Left lung (tissue), 10 donors: ENCODE data around the gene LRMDA. TPM values are rescaled to one million over a fixed set of nuclear protein-coding genes. Genes with fewer than 3 reads are reported as not detected.
A peak's percentile ranks its signal among the peaks of the same experiment; 100 is the strongest.

Experiments
- ATAC-seq: fragments of 200-7000 bp; cut with Tn5 transposase; one replicate; pipeline ENCODE4 v1.9.1; 2020; ENCODE audit warnings: moderate library complexity
- DNase-seq, 4 donors: peaks; one replicate each; pipeline ENCODE4 v3.0.0-alpha.2; 2013 to 2020
- H3K27ac ChIP-seq, 2 donors: fragments of 200-600 bp; sonication (generic) in 1 of 2; one replicate each; pipeline versions ENCODE4 v1.5.0 to v1.8.0; 2020 to 2021
- H3K27me3 ChIP-seq, 2 donors: fragments of 200-600 bp; sonication (generic) in 1 of 2; one replicate each; pipeline versions ENCODE4 v1.5.0 to v1.8.0; 2020 to 2021
- H3K36me3 ChIP-seq, 2 donors: fragments of 200-600 bp; sonication (generic) in 1 of 2; one replicate each; pipeline versions ENCODE4 v1.5.0 to v1.8.0; 2020 to 2021
- H3K4me1 ChIP-seq, 2 donors: fragments of 200-600 bp; one replicate each; pipeline ENCODE4 v1.8.0; 2021
- H3K4me3 ChIP-seq, 2 donors: fragments of 200-600 bp; sonication (generic) in 1 of 2; one replicate each; pipeline versions ENCODE4 v1.5.0 to v1.8.0; 2020 to 2021; ENCODE audit warnings: mild to moderate bottlenecking in 1 of 2
- H3K9me3 ChIP-seq, 2 donors: fragments of 200-600 bp; sonication (generic) in 1 of 2; one replicate each; pipeline versions ENCODE4 v1.5.0 to v1.8.0; 2020 to 2021
- CTCF ChIP-seq, 2 donors: fragments of 200-600 bp; sonication (generic) in 1 of 2; IDR thresholded peaks; one replicate each; pipeline versions ENCODE4 v1.5.0 to v1.8.0; 2021; ENCODE audit warnings: antibody characterized with exemption in 2 of 2
- intact Hi-C, 2 donors: fragments of 100-400 bp; cut with DNase I; formaldehyde crosslinking; loops; one replicate each; pipeline versions ENCODE4 v1.11.2 to v1.14.2; 2022
- polyA plus RNA-seq, 6 donors: library from polyadenylated mRNA; unstranded; fragments of 120-200 nt; gene quantifications; one replicate each; pipeline ENCODE4 v1.2.1, GENCODE V29; 2013; ENCODE audit not compliant: insufficient read length in 6 of 6
- total RNA-seq, 2 donors: library from RNA; stranded (reverse); fragmentation: NEBNext Ultra II Directional; extraction: Animal tissue kit (Norgen Biotek cat#: 25700); gene quantifications; one replicate each; pipeline ENCODE4 v1.2.1, GENCODE V29; 2021
- donor health status: DM: no; HTN: yes; CAD: no.
- donor health status: DM: no; HTN: no; CAD: no.

LRMDA gene
- total and polyA plus RNA-seq, 8 donors, result 13.9 to 23.6 (median 18.7) TPM

GRCh38 chr10:75660823-75661222 is 229.4 kb downstream of the LRMDA start:
- Histone ChIP-seq H3K27me3 (no peaks in the 10 kb centered on the region), H3K36me3 (no peaks in the 10 kb centered on the region), H3K27ac (no peak overlapping the region), H3K4me1 (peaks cover 2 to 38% of the 10 kb centered on the region in 2 donors), H3K9me3 (no peaks in the 10 kb centered on the region), H3K4me3 (no peak overlapping the region)
- DNase-seq, result no peak
- intact Hi-C loops, result loop anchor here in 1 of 2 donors (5.0 kb wide), 1 partner anchor 111 kb away; no protein-coding TSS in a partner anchor
- no peak for ATAC-seq
- TF ChIP-seq CTCF (IDR thresholded peaks at IDR 0.05), result no peak

- no peak for TF ChIP-seq CTCF (IDR thresholded peaks at IDR 0.05)
- intact Hi-C loops, result loop anchor here in 1 of 2 donors (5.0 kb wide), 1 partner anchor 110 kb away; no protein-coding TSS in a partner anchor
- Histone ChIP-seq H3K4me3 (no peak overlapping the region), H3K9me3 (no peaks in the 10 kb centered on the region), H3K27me3 (no peaks in the 10 kb centered on the region), H3K36me3 (no peaks in the 10 kb centered on the region), H3K27ac (peak overlapping the region in 1 of 2 donors; percentile 57), H3K4me1 (peaks cover 0 to 32% of the 10 kb centered on the region in 2 donors)
- DNase-seq (peak in 3 of 4 donors; percentile 54 to 90 (median 79)), ATAC-seq (peak; percentile 68)
These were observed 231.3 kb downstream of the LRMDA start for GRCh38 chr10:75662715-75663114.

- H3K4me3 ChIP-seq, result no peak overlapping the region
- TF ChIP-seq CTCF (IDR thresholded peaks at IDR 0.05), result no peak
- ATAC-seq, result peak; percentile 68
- intact Hi-C loops, result loop anchor here in 1 of 2 donors (5.0 kb wide), 1 partner anchor 108 kb away; no protein-coding TSS in a partner anchor
- no peaks in the 10 kb centered on the region for H3K27me3 ChIP-seq
- no peak overlapping the region for H3K27ac ChIP-seq
- no peaks in the 10 kb centered on the region for H3K9me3 ChIP-seq
- peaks cover 0 to 28% of the 10 kb centered on the region in 2 donors for H3K4me1 ChIP-seq
- H3K36me3 ChIP-seq, result no peaks in the 10 kb centered on the region
- no peak for DNase-seq
These were observed 232.7 kb downstream of the LRMDA start for GRCh38 chr10:75663947-75664664.

- no peak overlapping the region for H3K27ac ChIP-seq
- no peaks in the 10 kb centered on the region for H3K27me3 ChIP-seq
- intact Hi-C loops, result loop anchor here in 1 of 2 donors (5.0 kb wide), 1 partner anchor 107 kb away; no protein-coding TSS in a partner anchor
These were observed 233.5 kb downstream of the LRMDA start for GRCh38 chr10:75664968-75665367.

More at GRCh38 chr10:75664968-75665367, 233.5 kb downstream of the LRMDA start:
- no peak overlapping the region for H3K4me3 ChIP-seq
- no peak for TF ChIP-seq CTCF (IDR thresholded peaks at IDR 0.05)
- DNase-seq (no peak), ATAC-seq (no peak)
- no peaks in the 10 kb centered on the region for H3K9me3 ChIP-seq
- no peaks in the 10 kb centered on the region for H3K36me3 ChIP-seq
- peaks cover 0 to 21% of the 10 kb centered on the region in 2 donors for H3K4me1 ChIP-seq
